CD8-positive, alpha-beta memory T cell (primary cell): ENCODE data around the gene CACNA2D4. TPM values are rescaled to one million over a fixed set of nuclear protein-coding genes. Genes with fewer than 3 reads are reported as not detected.
A peak's percentile ranks its signal among the peaks of the same experiment; 100 is the strongest.

ENCODE experiments used
- CTCF ChIA-PET: fragments of 350-600 bp; sonication (Branson Sonifier 250); formaldehyde crosslinking; loops from one replicate; lab custom pipeline; 2021; ENCODE audit warnings: antibody characterized with exemption; lab: Charles Lee
- POLR2A ChIA-PET: fragments of 350-600 bp; sonication (Branson Sonifier 250); formaldehyde crosslinking; loops from one replicate; lab custom pipeline; 2021; ENCODE audit warnings: antibody characterized with exemption; lab: Charles Lee
- DNase-seq, 5 donors: peaks; one replicate each; pipeline versions ENCODE4 v3.0.0 to v3.0.0-alpha.2; 2020 to 2022; ENCODE audit warnings: mixed read lengths in 1 of 5
- H3K27ac ChIP-seq: one replicate; pipeline ENCODE4 v1.7.0; 2013; ENCODE audit warnings: low read depth, mild to moderate bottlenecking, low read length, moderate library complexity
- H3K27me3 ChIP-seq: 2 replicates; pipeline ENCODE4 v1.7.0; 2013; ENCODE audit warnings: low read length, mild to moderate bottlenecking; ENCODE audit not compliant: insufficient read depth, poor library complexity, severe bottlenecking
- H3K36me3 ChIP-seq: 2 replicates; pipeline ENCODE4 v1.7.0; 2013; ENCODE audit warnings: mild to moderate bottlenecking, low read length, moderate library complexity; ENCODE audit not compliant: insufficient read depth
- H3K4me1 ChIP-seq: 2 replicates; pipeline ENCODE4 v1.7.0; 2013; ENCODE audit warnings: mild to moderate bottlenecking, low read length, moderate library complexity; ENCODE audit not compliant: insufficient read depth
- H3K4me3 ChIP-seq: 2 replicates; pipeline ENCODE4 v1.7.0; 2013; ENCODE audit warnings: mild to moderate bottlenecking, low read length
- H3K9me3 ChIP-seq: 2 replicates; pipeline ENCODE4 v1.7.0; 2013; ENCODE audit warnings: mild to moderate bottlenecking, low read length
- H3K27ac Mint-ChIP-seq, 8 donors: one replicate each; pipeline ENCODE4 v1.8.0; 2020 to 2021; ENCODE audit warnings: mixed read lengths in 8 of 8, mild to moderate bottlenecking in 6 of 8, inconsistent platforms in 3 of 8, moderate library complexity in 3 of 8
- H3K27me3 Mint-ChIP-seq, 2 donors: one replicate each; pipeline ENCODE4 v1.8.0; 2020 to 2021; ENCODE audit warnings: mixed read lengths in 2 of 2, mild to moderate bottlenecking in 1 of 2, moderate library complexity in 1 of 2
- H3K36me3 Mint-ChIP-seq, 3 donors: one replicate each; pipeline ENCODE4 v1.8.0; 2020 to 2021; ENCODE audit warnings: mixed read lengths in 3 of 3, inconsistent platforms in 1 of 3, mild to moderate bottlenecking in 1 of 3
- H3K4me1 Mint-ChIP-seq, 3 donors: one replicate each; pipeline ENCODE4 v1.8.0; 2020 to 2021; ENCODE audit warnings: mixed read lengths in 3 of 3, inconsistent platforms in 1 of 3, mild to moderate bottlenecking in 1 of 3
- H3K4me3 Mint-ChIP-seq, 7 donors: one replicate each; pipeline ENCODE4 v1.8.0; 2020 to 2021; ENCODE audit warnings: mixed read lengths in 7 of 7, mild to moderate bottlenecking in 6 of 7, moderate library complexity in 4 of 7, inconsistent platforms in 2 of 7
- H3K9me3 Mint-ChIP-seq, 5 donors: one replicate each; pipeline ENCODE4 v1.8.0; 2020 to 2022; ENCODE audit warnings: mixed read lengths in 5 of 5, mild to moderate bottlenecking in 3 of 5, moderate library complexity in 2 of 5, inconsistent platforms in 1 of 5
- polyA plus RNA-seq: library from polyadenylated mRNA; unstranded; fragments of 300-500 nt; fragmentation: Illumina TruSeq; gene quantifications from one replicate; pipeline ENCODE4 v1.2.3, GENCODE V29; 2021
- total RNA-seq, 2 experiments: library from RNA; stranded (reverse); gene quantifications; one replicate each; pipeline ENCODE4 v1.2.3, GENCODE V29; 2021

The CACNA2D4 gene
- total and polyA plus RNA-seq, 3 experiments from 2014 or later, result 5.7 to 7.6 (median 6.5) TPM

GRCh38 chr12:1857086-1857485, 61.4 kb downstream of the CACNA2D4 start:
- Histone ChIP-seq H3K4me1 (no peaks in the 10 kb centered on the region), H3K27me3 (no peaks in the 10 kb centered on the region), H3K4me3 (no peak overlapping the region), H3K27ac (no peak overlapping the region), H3K9me3 (no peaks in the 10 kb centered on the region), H3K36me3 (no peaks in the 10 kb centered on the region)
- DNase-seq, result no peak
- peaks cover 4 to 6% (median 5%) of the 10 kb centered on the region in 3 donors for H3K4me1 Mint-ChIP-seq
- POLR2A ChIA-PET, result no interaction called here
- H3K4me3 Mint-ChIP-seq, result no peak overlapping the region
- H3K36me3 Mint-ChIP-seq, result no peaks in the 10 kb centered on the region
- peak overlapping the region in 1 of 8 donors; percentile 17 for H3K27ac Mint-ChIP-seq
- H3K9me3 Mint-ChIP-seq, result no peaks in the 10 kb centered on the region
- peaks cover 13 to 17% of the 10 kb centered on the region in 2 donors for H3K27me3 Mint-ChIP-seq
- CTCF ChIA-PET, result no interaction called here

GRCh38 chr12:1855241-1855640, 63.2 kb downstream of the CACNA2D4 start:
- no peaks in the 10 kb centered on the region for H3K27me3 ChIP-seq
- no peaks in the 10 kb centered on the region for H3K36me3 ChIP-seq
- Mint-ChIP-seq H3K9me3 (no peaks in the 10 kb centered on the region), H3K36me3 (no peaks in the 10 kb centered on the region), H3K27ac (peak overlapping the region in 4 of 8 donors; percentile 2 to 15 (median 4)), H3K4me3 (peak overlapping the region in 1 of 7 donors; percentile 26), H3K27me3 (peaks cover 7 to 13% of the 10 kb centered on the region in 2 donors), H3K4me1 (peaks cover 4 to 15% (median 8%) of the 10 kb centered on the region in 3 donors)
- CTCF ChIA-PET, result no interaction called here
- no peak overlapping the region for H3K4me3 ChIP-seq
- DNase-seq, result no peak
- H3K9me3 ChIP-seq, result no peaks in the 10 kb centered on the region
- POLR2A ChIA-PET, result no interaction called here
- no peaks in the 10 kb centered on the region for H3K4me1 ChIP-seq
- no peak overlapping the region for H3K27ac ChIP-seq

- Histone ChIP-seq H3K4me1 (no peaks in the 10 kb centered on the region), H3K27ac (no peak overlapping the region), H3K4me3 (no peak overlapping the region), H3K36me3 (no peaks in the 10 kb centered on the region), H3K27me3 (no peaks in the 10 kb centered on the region), H3K9me3 (no peaks in the 10 kb centered on the region)
- no peaks in the 10 kb centered on the region for H3K9me3 Mint-ChIP-seq
- DNase-seq, result no peak
- H3K4me1 Mint-ChIP-seq, result peaks cover 4 to 15% (median 8%) of the 10 kb centered on the region in 3 donors
- no peak overlapping the region for H3K4me3 Mint-ChIP-seq
- peaks cover 6 to 11% of the 10 kb centered on the region in 2 donors for H3K27me3 Mint-ChIP-seq
- CTCF ChIA-PET, result no interaction called here
- no peaks in the 10 kb centered on the region for H3K36me3 Mint-ChIP-seq
- H3K27ac Mint-ChIP-seq, result no peak overlapping the region
- POLR2A ChIA-PET, result no interaction called here
Measured at GRCh38 chr12:1853716-1854115, 64.7 kb downstream of the CACNA2D4 start.

- Histone ChIP-seq H3K9me3 (no peaks in the 10 kb centered on the region), H3K4me3 (no peak overlapping the region), H3K27me3 (no peaks in the 10 kb centered on the region), H3K36me3 (no peaks in the 10 kb centered on the region), H3K27ac (no peak overlapping the region), H3K4me1 (no peaks in the 10 kb centered on the region)
- CTCF ChIA-PET, result no interaction called here
- DNase-seq, result no peak
- Mint-ChIP-seq H3K4me3 (no peak overlapping the region), H3K36me3 (no peaks in the 10 kb centered on the region), H3K27ac (no peak overlapping the region), H3K27me3 (peaks cover 9% of the 10 kb centered on the region in 2 donors), H3K4me1 (peaks cover 4 to 15% (median 8%) of the 10 kb centered on the region in 3 donors), H3K9me3 (no peaks in the 10 kb centered on the region)
- POLR2A ChIA-PET, result no interaction called here
Measured at GRCh38 chr12:1852076-1852475, 66.4 kb downstream of the CACNA2D4 start.

GRCh38 chr12:1851151-1851701, 67.2 kb downstream of the CACNA2D4 start:
- Histone ChIP-seq H3K4me1 (no peaks in the 10 kb centered on the region), H3K4me3 (no peak overlapping the region), H3K36me3 (no peaks in the 10 kb centered on the region), H3K9me3 (no peaks in the 10 kb centered on the region), H3K27ac (no peak overlapping the region), H3K27me3 (no peaks in the 10 kb centered on the region)
- DNase-seq, result no peak
- H3K4me1 Mint-ChIP-seq, result peaks cover 4 to 15% (median 8%) of the 10 kb centered on the region in 3 donors
- ChIA-PET POLR2A (no interaction called here), CTCF (no interaction called here)
- H3K4me3 Mint-ChIP-seq, result no peak overlapping the region
- peak overlapping the region in 2 of 8 donors; percentile 21 to 46 for H3K27ac Mint-ChIP-seq
- H3K9me3 Mint-ChIP-seq, result no peaks in the 10 kb centered on the region
- H3K36me3 Mint-ChIP-seq, result no peaks in the 10 kb centered on the region
- H3K27me3 Mint-ChIP-seq, result peaks cover 9 to 14% of the 10 kb centered on the region in 2 donors

- DNase-seq, result no peak
- H3K4me1 ChIP-seq, result no peaks in the 10 kb centered on the region
- CTCF ChIA-PET, result no interaction called here
Measured at GRCh38 chr12:1848745-1849144, 69.7 kb downstream of the CACNA2D4 start.

GRCh38 chr12:1848146-1848545, 70.3 kb downstream of the CACNA2D4 start:
- H3K4me3 ChIP-seq, result no peak overlapping the region
- Mint-ChIP-seq H3K27me3 (peaks cover 7 to 21% of the 10 kb centered on the region in 2 donors), H3K9me3 (no peaks in the 10 kb centered on the region), H3K27ac (no peak overlapping the region), H3K4me1 (peaks cover 0 to 9% (median 3%) of the 10 kb centered on the region in 3 donors), H3K36me3 (no peaks in the 10 kb centered on the region), H3K4me3 (no peak overlapping the region)
- no peak overlapping the region for H3K27ac ChIP-seq
- ChIA-PET CTCF (no interaction called here), POLR2A (no interaction called here)
- peak in 1 of 5 donors; percentile 12 for DNase-seq
- H3K9me3 ChIP-seq, result no peaks in the 10 kb centered on the region
- no peaks in the 10 kb centered on the region for H3K27me3 ChIP-seq
- no peaks in the 10 kb centered on the region for H3K36me3 ChIP-seq
- no peaks in the 10 kb centered on the region for H3K4me1 ChIP-seq

More at GRCh38 chr12:1848745-1849144, 69.7 kb downstream of the CACNA2D4 start:
- Histone ChIP-seq H3K27me3 (no peaks in the 10 kb centered on the region), H3K36me3 (no peaks in the 10 kb centered on the region), H3K4me3 (no peak overlapping the region), H3K27ac (no peak overlapping the region), H3K9me3 (no peaks in the 10 kb centered on the region)
- POLR2A ChIA-PET, result no interaction called here
- Mint-ChIP-seq H3K4me1 (peaks cover 0 to 9% (median 3%) of the 10 kb centered on the region in 3 donors), H3K9me3 (no peaks in the 10 kb centered on the region), H3K27ac (peak overlapping the region in 1 of 8 donors; percentile 15), H3K27me3 (peaks cover 7 to 21% of the 10 kb centered on the region in 2 donors), H3K4me3 (no peak overlapping the region), H3K36me3 (no peaks in the 10 kb centered on the region)

GRCh38 chr12:1847411-1847810, 71.0 kb downstream of the CACNA2D4 start:
- no peaks in the 10 kb centered on the region for H3K9me3 ChIP-seq
- peak overlapping the region in 1 of 8 donors; percentile 33 for H3K27ac Mint-ChIP-seq
- H3K27ac ChIP-seq, result no peak overlapping the region
- peaks cover 0 to 9% (median 3%) of the 10 kb centered on the region in 3 donors for H3K4me1 Mint-ChIP-seq
- peaks cover 3 to 25% of the 10 kb centered on the region in 2 donors for H3K27me3 Mint-ChIP-seq
- ChIA-PET CTCF (no interaction called here), POLR2A (no interaction called here)
- no peak overlapping the region for H3K4me3 ChIP-seq
- H3K36me3 ChIP-seq, result no peaks in the 10 kb centered on the region
- H3K27me3 ChIP-seq, result no peaks in the 10 kb centered on the region
- H3K36me3 Mint-ChIP-seq, result no peaks in the 10 kb centered on the region
- H3K9me3 Mint-ChIP-seq, result no peaks in the 10 kb centered on the region
- no peak overlapping the region for H3K4me3 Mint-ChIP-seq
- H3K4me1 ChIP-seq, result no peaks in the 10 kb centered on the region
- peak in 1 of 5 donors; percentile 20 for DNase-seq
